Vagina (tissue), 2 donors: Measurements from ENCODE around the gene IGSF3. TPM values are rescaled to one million over a fixed set of nuclear protein-coding genes. Genes with fewer than 3 reads are reported as not detected.
"Not testable (repeated sequence)": the region's sequence is repeated elsewhere in the genome, so short reads cannot be mapped to it uniquely, and the experiment has no call there.

Source experiments
- DNase-seq, 2 donors: peaks; one replicate each; pipeline ENCODE4 v3.0.0-alpha.2; 2017; ENCODE audit errors: extremely low spot score in 2 of 2
- H3K27ac ChIP-seq: fragments of 200-600 bp; sonication (generic); one replicate; pipeline ENCODE4 v1.5.1; 2019
- H3K27me3 ChIP-seq: fragments of 200-600 bp; sonication (generic); one replicate; pipeline ENCODE4 v1.5.1; 2019
- H3K36me3 ChIP-seq, 2 donors: fragments of 200-600 bp; sonication (generic); one replicate each; pipeline ENCODE4 v1.5.1; 2017 to 2019
- H3K4me1 ChIP-seq: fragments of 200-600 bp; sonication (generic); one replicate; pipeline ENCODE4 v1.5.1; 2019
- H3K4me3 ChIP-seq, 2 donors: fragments of 200-600 bp; sonication (generic); 1 replicate in 1 of 2; 2 replicates in 1 of 2; pipeline ENCODE4 v1.5.1; 2016 to 2019
- H3K9me3 ChIP-seq: fragments of 200-600 bp; sonication (generic); one replicate; pipeline ENCODE4 v1.5.1; 2019
- CTCF ChIP-seq, 3 experiments: fragments of 450-650 bp in 2 of 3; fragments of 200-600 bp in 1 of 3; sonication (generic) in 1 of 3; IDR thresholded peaks; one replicate each; pipeline ENCODE4 v1.5.1; 2017 to 2019; ENCODE audit warnings: antibody characterized with exemption in 3 of 3, mild to moderate bottlenecking in 2 of 3, moderate library complexity in 2 of 3
- POLR2A ChIP-seq, 2 donors: fragments of 450-650 bp; IDR thresholded peaks; one replicate each; pipeline ENCODE4 v1.6.1; 2017; ENCODE audit warnings: antibody characterized with exemption in 2 of 2, mild to moderate bottlenecking in 2 of 2, moderate library complexity in 2 of 2
- POLR2AphosphoS5 ChIP-seq, 2 donors: sonication (generic); formaldehyde crosslinking; IDR thresholded peaks; one replicate each; pipeline ENCODE4 v1.9.0; 2017; ENCODE audit warnings: antibody characterized with exemption in 2 of 2, mild to moderate bottlenecking in 2 of 2, low read depth in 1 of 2; ENCODE audit not compliant: insufficient read depth in 1 of 2
- intact Hi-C: fragments of 100-400 bp; cut with DNase I; formaldehyde crosslinking; loops from one replicate; pipeline ENCODE4 v1.15.1; 2023
- total RNA-seq: library from RNA; depleted of rRNA; stranded (reverse); fragments of >200 nt; gene quantifications from one replicate; pipeline ENCODE4 v1.2.3, GENCODE V29; 2016

Gene IGSF3
- total RNA-seq, 1 donor from 2014 or later: 38.5 TPM

GRCh38 chr1:116624040-116624439, 43.5 kb downstream of the IGSF3 start:
- intact Hi-C loops: no loop called here
- no peak for DNase-seq
- no peak overlapping the region for H3K27ac ChIP-seq

GRCh38 chr1:116622496-116622895, 45.0 kb downstream of the IGSF3 start:
- DNase-seq, H3K4me1 ChIP-seq, H3K36me3 ChIP-seq, H3K9me3 ChIP-seq, H3K4me3 ChIP-seq, intact Hi-C loops, H3K27ac ChIP-seq, H3K27me3 ChIP-seq: not testable (repeated sequence)

More at GRCh38 chr1:116624040-116624439, 43.5 kb downstream of the IGSF3 start:
- Histone ChIP-seq H3K9me3 (no peaks in the 10 kb centered on the region), H3K36me3 (no peaks in the 10 kb centered on the region), H3K4me1 (no peaks in the 10 kb centered on the region), H3K27me3 (no peaks in the 10 kb centered on the region), H3K4me3 (no peak overlapping the region)
- TF ChIP-seq POLR2AphosphoS5 (IDR thresholded peaks at IDR 0.05; ENCODE audit: insufficient read depth in 1 of 2, low read depth in 1 of 2): no peak
- no peak for TF ChIP-seq CTCF (IDR thresholded peaks at IDR 0.05)
- TF ChIP-seq POLR2A (IDR thresholded peaks at IDR 0.05): no peak

GRCh38 chr1:116621756-116622155, 45.8 kb downstream of the IGSF3 start:
- H3K27me3 ChIP-seq, DNase-seq, H3K4me3 ChIP-seq, H3K4me1 ChIP-seq, H3K9me3 ChIP-seq, H3K36me3 ChIP-seq, H3K27ac ChIP-seq, intact Hi-C loops: not testable (repeated sequence)

- H3K4me1 ChIP-seq, H3K27ac ChIP-seq, H3K36me3 ChIP-seq, H3K9me3 ChIP-seq, DNase-seq, H3K4me3 ChIP-seq, intact Hi-C loops, H3K27me3 ChIP-seq: not testable (repeated sequence)
Observed at GRCh38 chr1:116620392-116620791, 47.1 kb downstream of the IGSF3 start.

GRCh38 chr1:116619106-116619505, 48.4 kb downstream of the IGSF3 start:
- H3K36me3 ChIP-seq, H3K4me1 ChIP-seq, H3K27ac ChIP-seq, intact Hi-C loops, H3K27me3 ChIP-seq, H3K4me3 ChIP-seq, H3K9me3 ChIP-seq, DNase-seq: not testable (repeated sequence)

- H3K27ac ChIP-seq, intact Hi-C loops, H3K9me3 ChIP-seq, DNase-seq, H3K4me1 ChIP-seq, H3K4me3 ChIP-seq, H3K27me3 ChIP-seq, H3K36me3 ChIP-seq: not testable (repeated sequence)
Observed at GRCh38 chr1:116617808-116618207, 49.7 kb downstream of the IGSF3 start.

GRCh38 chr1:116613825-116614224, 53.7 kb downstream of the IGSF3 start:
- H3K4me3 ChIP-seq, H3K9me3 ChIP-seq, H3K4me1 ChIP-seq, H3K27me3 ChIP-seq, H3K27ac ChIP-seq, intact Hi-C loops, H3K36me3 ChIP-seq, DNase-seq: not testable (repeated sequence)

- H3K4me3 ChIP-seq, H3K36me3 ChIP-seq, H3K27ac ChIP-seq, intact Hi-C loops, H3K9me3 ChIP-seq, H3K4me1 ChIP-seq, H3K27me3 ChIP-seq, DNase-seq: not testable (repeated sequence)
Observed at GRCh38 chr1:116609801-116610371, 57.6 kb downstream of the IGSF3 start.

- intact Hi-C loops, H3K27me3 ChIP-seq, H3K9me3 ChIP-seq, H3K27ac ChIP-seq, H3K4me1 ChIP-seq, H3K4me3 ChIP-seq, H3K36me3 ChIP-seq, DNase-seq: not testable (repeated sequence)
Observed at GRCh38 chr1:116608841-116609240, 58.7 kb downstream of the IGSF3 start.

- H3K27me3 ChIP-seq, H3K4me1 ChIP-seq, H3K27ac ChIP-seq, intact Hi-C loops, H3K4me3 ChIP-seq, H3K36me3 ChIP-seq, DNase-seq, H3K9me3 ChIP-seq: not testable (repeated sequence)
Observed at GRCh38 chr1:116608151-116608550, 59.4 kb downstream of the IGSF3 start.

- H3K4me3 ChIP-seq, H3K27ac ChIP-seq, H3K36me3 ChIP-seq, H3K9me3 ChIP-seq, DNase-seq, H3K4me1 ChIP-seq, H3K27me3 ChIP-seq, intact Hi-C loops: not testable (repeated sequence)
Observed at GRCh38 chr1:116607463-116607862, 60.1 kb downstream of the IGSF3 start.

- H3K27ac ChIP-seq, H3K4me3 ChIP-seq, H3K4me1 ChIP-seq, DNase-seq, H3K36me3 ChIP-seq, H3K27me3 ChIP-seq, intact Hi-C loops, H3K9me3 ChIP-seq: not testable (repeated sequence)
Observed at GRCh38 chr1:116606067-116606466, 61.5 kb downstream of the IGSF3 start.
